Activated gamma-delta T cell treated with anti-CD3 and anti-CD28 coated beads, Interleukin-2, amount 50 U/mL, for 16 hours (primary cell): Measurements from ENCODE around the gene PIK3R5.

Experiments used
- DNase-seq: peaks from one replicate; pipeline ENCODE4 v3.0.0-alpha.2; 2020; ENCODE audit warnings: low read depth

The PIK3R5 gene

DNA sequence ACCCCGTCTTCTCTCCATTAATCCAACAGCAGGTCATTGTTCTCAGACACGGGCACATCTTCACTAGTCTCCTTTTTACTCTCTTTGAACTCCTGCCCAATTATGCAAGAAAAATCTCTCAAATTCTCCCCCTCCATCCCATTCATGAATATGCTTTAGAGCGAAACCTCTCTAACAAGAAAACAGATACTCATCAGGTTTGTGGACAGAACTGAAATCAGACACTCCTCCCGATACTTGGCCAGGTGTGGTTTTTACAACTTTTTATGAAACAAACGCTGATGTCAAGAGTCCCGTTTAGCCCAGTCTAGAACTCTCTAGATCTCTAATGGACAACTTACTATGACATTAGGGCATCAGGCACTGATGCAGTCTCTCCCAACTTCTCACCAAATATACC is 40.9 kb downstream of the PIK3R5 start:
- no peak for DNase-seq

DNA sequence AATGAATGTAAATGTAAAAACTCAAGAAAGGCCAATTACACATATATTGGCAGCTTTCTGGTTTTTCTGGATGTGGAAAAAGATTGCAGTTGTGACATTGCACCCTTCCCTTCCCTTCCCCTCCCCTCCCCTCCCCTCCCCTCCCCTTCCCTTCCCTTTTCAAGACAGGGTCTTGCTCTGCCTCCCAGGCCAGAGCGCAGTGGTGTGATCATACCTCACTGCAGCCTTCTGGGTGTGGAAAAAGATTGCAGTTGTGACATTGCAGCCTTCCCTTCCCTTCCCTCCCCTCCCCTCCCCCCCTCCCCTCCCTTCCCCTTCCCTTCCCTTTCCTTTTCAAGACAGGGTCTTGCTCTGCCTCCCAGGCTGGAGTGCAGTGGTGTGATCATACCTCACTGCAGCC is 41.7 kb downstream of the PIK3R5 start:
- DNase-seq, result no peak

DNA sequence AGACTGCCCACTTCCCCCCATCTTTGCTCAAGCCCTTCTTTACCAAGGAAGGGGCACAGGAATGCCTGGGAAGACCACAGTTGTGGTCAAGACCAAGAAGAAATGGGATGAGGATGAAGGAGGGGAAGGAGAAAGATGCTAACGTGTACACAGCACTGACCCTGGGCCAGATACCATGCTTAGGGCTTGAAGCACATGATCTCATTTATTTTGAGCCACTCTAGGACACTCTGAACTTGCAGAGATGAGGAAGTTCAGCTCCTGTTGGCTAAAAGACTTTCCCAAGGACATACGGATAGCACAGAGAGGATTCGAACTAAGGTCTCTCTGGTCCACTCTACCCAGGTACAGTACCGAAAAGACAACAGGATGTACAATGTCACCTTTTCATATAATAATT is 42.6 kb downstream of the PIK3R5 start:
- DNase-seq, result no peak

DNA sequence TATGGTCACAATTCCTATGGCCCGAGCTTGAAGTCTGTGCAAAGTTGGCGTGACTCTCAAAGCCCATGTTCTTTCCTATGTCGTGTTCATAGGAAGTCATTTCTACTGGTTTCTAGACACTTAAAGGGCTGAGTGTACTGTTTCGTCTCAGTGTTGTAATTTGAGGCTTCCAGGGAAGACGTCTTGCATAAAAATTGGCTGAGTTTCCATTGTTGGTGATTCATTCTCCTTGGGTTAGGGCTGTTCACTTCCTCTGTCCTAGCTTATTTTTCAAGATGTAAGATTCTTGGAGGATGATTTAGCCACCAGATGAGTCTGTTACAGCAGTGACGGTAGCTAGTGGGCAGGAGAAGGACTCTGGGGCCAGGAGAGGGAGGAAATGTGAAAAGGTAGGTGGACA is 43.1 kb downstream of the PIK3R5 start:
- no peak for DNase-seq

DNA sequence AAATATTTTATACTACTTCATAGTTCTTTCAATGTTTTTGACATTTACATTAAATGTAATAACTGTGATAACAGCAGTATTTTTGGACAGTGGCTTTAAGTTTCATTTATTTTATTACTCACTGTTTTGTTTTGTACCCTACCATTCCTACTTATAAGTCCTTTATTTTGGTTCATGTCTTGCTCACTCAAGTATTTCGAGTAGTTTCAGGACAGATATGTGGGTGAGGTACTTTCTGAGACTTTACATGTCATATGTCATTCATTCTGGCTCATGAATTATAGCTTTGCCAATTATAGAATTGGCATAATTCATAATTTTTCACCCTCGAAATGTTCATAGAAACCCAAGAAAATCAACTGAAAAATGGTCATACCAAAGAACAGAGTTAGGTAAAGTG is 44.4 kb downstream of the PIK3R5 start:
- no peak for DNase-seq

DNA sequence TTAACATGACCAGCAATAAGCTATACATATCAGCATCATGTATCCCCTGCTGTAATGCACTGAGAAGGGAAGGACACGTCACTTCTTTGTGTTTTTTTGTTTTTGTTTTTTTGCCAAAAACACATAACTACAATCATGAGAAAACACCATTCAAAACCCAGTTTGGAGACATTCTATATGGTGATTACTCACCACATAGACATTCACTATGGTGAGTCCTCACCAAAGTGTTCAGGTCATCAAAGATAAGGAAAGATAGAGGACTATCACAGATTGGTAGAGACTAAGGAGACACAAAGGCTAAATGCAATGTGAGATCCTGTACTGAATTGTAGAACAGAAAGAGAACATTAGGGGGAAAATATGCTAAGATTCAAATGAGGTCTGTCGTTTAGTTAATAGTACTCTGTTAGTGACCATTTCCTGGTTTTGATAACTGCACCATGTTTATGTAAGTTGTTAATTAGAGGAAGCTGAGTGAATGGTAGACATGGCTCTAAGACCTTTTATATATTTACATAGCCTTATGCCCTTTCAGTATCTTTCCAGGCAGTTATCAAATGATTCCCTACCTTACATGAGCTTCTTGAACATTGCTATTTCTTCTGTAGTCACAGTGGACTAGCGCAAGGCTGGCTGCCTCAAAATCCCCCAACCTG is 46.6 kb downstream of the PIK3R5 start:
- DNase-seq, result no peak

DNA sequence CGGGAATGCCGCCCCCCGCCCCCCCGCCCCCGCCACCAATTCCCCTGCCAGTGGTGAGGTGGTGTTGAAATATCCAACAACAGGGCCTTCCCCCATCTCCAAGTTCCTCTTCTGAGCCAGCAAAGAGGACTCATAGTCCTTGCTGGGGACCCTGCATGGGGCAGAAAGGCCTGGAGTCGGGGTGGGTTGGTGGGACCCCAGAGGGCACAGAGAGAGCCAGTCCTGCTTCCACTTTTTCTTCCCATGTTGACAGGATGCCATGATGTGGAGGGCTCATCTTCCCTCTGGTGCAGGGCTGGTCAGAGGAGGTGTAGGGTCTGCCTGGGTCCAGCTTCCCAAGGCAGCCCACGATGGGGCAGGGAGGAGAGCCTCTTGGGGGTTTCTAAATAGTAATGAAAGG is 49.0 kb downstream of the PIK3R5 start:
- no peak for DNase-seq

DNA sequence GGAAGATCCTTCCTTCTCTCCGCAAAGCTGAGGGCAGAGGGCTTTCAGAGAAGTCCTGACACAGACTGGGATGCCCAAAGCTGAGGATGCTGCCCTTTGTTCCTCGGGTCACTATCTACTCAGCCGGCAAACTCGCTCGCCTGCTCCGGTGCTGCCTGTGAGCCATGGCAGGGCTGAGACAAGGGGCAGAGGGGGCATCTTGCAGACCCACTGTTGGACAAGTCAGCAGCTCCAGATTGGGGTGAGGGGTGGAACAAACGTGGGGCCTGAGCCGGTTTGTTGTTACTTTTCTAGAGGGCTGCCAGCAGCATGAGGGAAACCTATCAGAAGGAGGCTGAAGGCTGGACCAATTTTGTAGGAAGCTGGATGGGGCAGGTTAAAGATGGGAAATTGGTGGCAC is 51.0 kb downstream of the PIK3R5 start:
- no peak for DNase-seq

DNA sequence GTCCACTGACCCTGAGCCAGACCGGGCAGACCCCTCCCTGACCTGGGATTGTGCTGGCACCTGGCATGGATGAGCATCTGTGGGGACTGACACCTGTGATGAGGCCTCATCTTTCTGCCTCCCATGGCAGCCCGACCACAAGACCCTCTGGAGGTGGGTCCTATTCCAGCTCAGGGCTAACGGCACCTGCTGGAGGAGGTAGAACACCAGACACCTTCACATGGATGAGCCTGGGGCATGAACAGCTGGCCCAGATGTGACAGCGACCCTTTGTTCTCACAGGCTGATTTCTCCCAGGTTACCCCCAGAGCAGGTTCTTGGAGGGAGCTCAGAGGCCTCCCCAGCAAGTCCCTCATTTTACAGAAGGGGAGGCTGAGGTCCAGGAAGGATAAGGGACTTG is 51.6 kb downstream of the PIK3R5 start:
- no peak for DNase-seq

DNA sequence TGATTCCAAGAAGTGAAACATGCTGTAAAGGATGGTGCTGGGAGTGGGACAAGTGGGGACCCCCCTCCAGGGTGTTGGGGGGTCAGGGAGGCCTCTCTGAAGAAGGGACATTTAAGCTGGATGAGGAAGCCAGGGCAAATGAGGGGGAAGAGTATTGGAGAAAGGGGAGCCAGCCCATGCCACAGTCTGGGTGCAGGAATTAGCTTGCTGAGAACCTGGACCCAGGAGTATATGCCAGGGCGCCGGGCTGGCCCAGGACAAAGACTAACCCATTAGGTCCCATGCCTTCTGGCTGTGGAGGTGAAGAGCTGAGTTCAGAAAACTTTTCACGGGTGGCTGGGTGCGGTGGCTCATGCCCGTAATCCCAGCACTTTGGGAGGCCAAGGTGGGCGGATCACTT is 52.4 kb downstream of the PIK3R5 start:
- DNase-seq, result no peak

DNA sequence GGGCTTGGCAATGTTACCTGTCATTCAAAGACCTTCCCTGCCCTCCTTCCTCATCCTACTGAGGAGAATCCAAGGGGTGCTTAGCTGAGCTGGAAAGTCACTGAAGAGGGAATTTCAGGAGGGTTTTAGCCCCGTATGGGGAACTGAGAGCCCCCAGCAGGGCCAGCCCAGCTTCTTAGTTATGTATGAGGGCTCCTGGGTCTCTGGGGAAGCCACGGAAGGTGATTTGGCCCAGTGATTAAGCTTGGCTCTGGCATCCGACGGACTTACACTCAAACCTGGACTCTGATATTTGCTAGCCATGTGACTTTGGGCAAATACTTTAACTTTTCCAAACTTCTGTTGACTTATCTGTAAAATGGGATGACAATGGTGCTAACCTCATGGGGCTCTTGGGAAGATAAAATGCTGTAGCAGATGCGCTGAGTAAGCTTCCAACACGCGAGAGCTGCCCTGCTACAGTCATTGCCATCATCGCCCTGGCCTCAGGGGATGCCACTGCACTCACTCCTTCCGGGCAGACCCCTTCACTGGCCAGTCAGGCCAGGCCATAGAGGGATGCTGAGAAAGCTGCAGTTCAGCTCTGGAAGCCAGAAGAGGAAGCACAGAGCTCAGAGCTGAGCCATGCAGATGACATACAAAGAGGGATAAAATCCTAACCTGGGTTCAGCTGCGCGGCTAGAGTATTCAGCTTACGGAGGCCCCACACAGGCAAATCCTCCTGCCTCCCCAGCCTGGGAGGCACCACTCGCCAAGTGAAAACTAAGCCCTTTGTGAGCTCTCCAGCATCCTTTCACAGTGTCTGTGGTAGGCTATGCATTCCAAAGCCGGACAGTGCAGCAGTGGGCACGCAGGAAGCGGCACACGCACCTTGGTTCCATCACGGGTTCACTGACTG is 53.2 kb downstream of the PIK3R5 start:
- DNase-seq, result no peak

DNA sequence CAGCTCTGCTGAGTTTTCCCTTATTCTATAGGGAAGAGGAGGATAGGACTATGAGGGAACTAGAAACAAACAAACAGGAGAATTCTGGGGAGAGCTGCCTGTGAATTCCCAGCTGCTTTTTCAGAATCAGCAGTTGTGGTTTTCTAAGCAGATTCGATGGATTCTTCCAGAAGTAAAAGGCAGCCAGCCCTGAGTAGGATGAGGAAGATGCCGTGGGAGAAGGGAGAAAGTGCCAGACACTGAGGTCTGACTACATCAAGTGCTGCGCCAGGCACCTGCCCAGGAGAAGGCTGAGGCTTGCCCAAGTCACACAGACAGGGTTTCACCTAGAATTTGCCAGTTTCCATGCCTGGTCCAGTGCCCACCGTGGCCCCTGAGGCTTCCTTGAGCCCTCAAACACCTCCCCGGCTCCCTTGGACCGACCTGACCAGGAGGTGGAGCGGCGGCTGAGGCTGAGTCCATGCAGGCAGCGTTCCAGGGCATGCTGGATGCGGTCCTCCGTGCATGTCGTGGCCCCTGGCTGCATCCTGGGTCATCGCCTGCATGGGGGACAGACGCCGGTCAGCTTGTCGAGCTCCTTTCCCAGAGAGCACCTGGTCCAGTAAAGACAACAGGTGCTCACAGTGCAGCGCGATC is 54.4 kb downstream of the PIK3R5 start:
- DNase-seq, result no peak

DNA sequence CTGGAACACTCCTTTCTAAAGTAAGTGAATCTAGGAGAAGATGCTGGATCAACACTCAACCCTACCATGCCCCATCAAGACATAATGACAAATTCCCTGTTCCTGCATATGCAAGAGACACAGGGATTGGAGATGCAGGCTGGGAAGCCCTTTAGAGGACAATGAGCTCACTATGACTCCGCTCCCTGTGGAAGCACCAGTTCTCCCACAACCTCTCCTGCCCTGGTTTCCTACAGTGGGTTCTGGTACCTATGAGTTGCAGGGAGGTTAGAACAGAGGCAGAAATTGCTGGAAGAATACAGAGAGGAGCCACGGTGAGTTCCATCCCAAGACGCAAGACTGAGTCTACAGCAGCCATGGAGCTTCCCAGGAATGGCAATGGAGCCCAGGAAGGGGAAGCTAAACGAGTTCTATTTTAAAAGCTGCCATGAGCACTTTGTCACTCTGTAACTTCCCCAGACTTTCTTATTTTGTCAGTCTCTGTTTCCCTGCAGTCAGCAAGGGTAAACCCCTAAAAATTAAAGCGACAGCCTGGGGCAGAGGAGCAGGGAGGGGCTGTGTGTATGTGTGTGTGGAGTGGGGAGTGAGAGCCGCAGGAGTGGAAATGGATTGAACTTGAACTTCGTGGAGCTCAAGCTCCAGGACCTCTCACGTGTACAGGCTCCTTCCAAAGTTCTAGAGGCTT is 55.8 kb downstream of the PIK3R5 start:
- DNase-seq, result no peak

DNA sequence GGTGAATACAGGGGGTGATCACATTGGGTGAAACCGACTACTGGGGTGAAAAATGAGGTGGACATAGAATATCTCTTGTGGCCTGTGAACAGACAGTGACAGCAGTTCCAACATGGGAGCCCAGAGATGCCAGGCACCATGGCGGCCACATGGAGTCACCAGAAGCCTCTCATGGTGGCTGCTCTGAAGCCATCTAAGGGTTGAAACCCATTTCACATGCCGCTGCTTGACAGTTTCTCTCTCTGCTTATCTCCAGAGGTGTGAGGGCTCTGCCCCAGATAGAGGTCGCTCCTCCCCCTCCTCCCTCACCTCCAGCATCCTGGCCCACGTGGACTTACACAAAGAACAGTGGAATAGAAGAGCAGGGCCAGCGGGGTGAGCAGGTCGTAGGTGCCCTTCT is 60.2 kb downstream of the PIK3R5 start:
- DNase-seq, result no peak

DNA sequence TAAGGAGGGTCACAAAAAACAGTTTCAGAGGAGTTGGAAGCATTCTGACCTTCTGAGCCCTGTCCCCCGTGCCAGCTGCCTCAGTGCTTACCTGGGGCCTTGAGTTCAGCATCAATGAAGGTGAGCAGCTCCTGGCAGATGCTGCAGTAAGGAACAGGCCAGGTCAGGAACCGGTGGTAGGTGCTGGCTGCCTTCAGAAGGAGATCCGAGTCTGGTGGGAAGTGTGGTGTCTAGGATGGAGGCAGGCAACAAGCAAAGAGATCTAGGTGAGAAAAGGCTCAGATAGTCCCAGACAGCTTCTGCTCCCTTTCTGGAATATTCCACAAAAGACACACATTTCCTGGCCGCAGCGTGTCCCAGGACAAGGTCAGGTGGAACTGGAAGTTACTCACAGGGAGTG is 60.8 kb downstream of the PIK3R5 start:
- DNase-seq, result no peak

DNA sequence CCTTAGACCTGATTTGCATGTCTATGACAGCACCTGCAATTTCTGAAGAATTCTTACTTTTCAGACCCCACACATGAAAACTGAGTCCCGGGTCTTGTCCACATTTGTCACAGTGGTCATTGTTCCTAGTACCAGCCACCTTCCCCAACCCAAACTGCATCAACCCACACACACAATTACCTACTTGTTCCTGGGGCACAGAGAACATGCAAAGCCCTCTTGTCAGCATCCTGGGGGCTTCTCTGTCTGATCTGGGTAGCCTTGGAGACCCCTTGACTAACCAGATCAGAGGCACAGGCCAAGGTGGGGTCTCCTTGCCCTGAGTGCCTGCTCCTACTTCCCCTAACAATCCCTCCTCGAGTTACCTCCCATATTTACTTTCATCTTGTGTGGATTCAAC is 61.3 kb downstream of the PIK3R5 start:
- no peak for DNase-seq

DNA sequence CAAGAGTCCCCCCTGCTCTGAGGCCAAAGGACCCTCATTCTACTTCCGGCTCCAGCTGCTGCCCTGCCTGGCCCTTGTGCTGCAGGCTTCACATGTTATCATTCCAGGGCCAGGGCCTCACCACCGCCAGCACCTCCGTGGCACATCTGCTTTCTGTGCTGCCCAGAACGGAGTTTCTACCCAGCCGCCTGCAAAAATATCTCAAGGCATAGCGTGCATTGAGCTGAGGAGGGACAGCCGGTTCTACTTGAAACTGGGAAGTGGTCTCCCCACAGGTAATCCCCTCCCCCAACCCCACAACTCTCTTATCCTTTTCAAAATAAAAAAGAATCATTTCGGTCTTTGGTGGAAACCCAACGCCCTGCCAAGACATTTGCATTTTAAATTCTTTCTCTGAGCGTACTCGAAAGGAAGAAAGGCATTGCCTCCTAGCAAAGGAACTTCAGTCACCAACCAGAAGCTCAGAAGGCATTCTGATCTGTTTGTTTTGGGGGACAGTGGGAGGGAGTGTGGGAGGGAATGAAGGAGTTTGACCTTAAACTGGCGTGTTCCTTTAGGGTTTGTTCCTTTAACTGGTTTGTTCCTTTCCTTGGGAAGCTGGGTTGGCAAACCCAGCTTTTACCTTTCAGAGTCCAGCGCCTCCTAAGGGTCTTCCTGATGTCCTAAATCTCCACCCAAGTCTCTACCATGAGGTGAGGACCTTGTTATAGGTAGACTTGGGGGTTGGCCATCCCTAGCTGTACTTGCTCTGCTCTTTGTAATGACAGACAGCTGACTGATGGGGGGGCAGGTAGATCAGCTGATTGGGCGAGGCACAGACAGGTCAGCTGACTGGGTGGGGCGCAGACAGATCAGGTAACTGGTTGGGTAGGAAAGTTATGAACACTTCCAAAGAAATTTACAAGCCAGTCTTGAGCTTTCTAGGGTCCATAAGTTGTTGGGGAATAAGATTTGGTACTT is 64.6 kb downstream of the PIK3R5 start:
- no peak for DNase-seq

DNA sequence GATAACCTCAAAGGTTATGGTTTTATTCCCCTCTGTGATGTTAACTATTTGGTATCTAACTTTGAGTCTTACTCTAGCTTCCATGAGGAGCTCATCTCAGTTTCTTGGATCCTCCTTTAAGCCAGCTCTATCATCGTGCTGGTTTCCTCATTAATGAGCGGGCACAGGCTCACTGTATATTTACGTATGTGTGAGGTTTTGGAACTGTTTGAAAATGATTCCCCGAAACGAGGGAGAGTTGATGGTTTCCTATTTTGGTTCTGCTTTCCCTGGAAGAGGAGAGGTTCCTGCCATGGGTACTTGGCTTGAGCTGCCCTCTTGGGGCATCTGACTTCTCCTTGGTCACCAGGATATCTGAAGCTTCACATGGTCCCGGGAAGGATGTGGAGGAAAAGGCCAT is 65.3 kb downstream of the PIK3R5 start:
- DNase-seq, result no peak

DNA sequence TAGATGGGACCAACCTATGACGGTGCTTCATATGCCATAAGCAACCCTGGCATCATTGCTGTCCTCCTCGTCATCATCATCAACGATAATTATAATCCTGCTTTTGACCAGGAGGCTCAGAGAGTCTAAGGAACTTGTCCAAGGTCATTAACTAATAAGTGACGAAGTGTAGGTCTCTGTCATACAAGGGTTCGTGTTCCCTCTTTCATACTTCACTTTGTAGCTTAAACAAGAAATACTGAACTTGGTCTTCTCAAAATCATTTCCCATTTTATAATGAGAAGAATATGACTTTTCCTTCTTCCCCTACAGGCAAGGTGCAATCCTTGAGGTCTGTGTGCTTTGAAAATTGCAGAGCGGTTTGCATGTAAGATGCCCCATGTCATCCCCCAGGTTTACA is 66.9 kb downstream of the PIK3R5 start:
- DNase-seq, result no peak

DNA sequence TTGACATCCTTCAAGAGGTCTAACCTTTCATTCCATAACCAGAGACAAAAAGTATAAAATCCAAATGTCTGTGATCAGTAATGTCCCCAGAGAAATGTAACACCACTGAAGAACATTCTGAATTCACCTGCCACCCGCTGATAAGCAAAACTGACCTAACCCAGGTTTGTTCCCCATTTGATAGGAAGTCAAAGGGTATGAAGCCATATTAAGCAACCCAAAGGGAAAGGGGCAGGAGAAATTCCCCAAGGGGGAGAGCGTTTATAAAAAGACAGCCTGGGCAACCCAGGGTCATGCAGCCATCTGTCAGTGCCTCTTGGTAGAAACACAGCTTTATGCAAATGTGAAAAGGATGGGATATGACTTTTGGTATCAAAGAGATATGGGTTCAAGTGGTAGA is 67.4 kb downstream of the PIK3R5 start:
- DNase-seq, result no peak
